ENCODE measurements around the gene MINDY4. TPM values are rescaled to one million over a fixed set of nuclear protein-coding genes. Genes with fewer than 3 reads are reported as not detected.

Gene MINDY4
- total RNA-seq, 1 experiment from 2014 or later, result 1.5 TPM

DNA sequence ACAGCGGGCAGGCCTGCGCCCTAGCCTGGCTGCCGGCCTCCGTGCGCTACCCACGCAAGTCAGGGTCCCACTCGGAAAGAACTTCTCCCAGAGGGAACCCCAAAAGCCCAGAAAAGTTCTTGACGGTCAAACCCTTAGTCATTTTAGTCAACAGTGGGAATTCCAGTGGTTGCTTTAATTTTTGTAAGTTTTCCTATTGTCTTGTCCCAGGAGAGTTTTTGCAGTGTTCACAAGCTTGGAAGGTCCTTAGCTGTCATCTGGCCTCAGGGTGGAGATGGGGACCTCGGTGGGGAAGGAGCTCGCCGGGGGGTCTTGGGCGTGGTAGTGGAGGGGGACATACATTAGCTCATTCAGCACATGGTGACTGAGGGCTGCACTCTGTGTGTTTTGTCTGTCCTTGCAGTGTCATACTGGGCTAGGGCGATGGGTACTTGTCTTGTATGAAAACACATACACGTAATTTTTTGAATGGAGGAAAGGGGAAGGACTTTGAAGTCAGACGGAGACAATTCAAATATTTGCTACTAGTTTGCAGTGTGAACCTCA, 736 bp downstream of the MINDY4 start:
- peaks cover 13% of the 10 kb centered on the region for H4K20me1 ChIP-seq (ENCODE audit: insufficient read depth, low read depth, low read length)
- H3K4me1 ChIP-seq (ENCODE audit: low read length), result peaks cover 13% of the 10 kb centered on the region
- no peak overlapping the region for H3K27ac ChIP-seq (ENCODE audit: low read length)
- no peaks in the 10 kb centered on the region for H3K36me3 ChIP-seq (ENCODE audit: insufficient read depth, low read length)
- peak overlapping the region; percentile 83 for H3K4me2 ChIP-seq (ENCODE audit: low read depth, low read length, poor library complexity, severe bottlenecking)
- peak; percentile 50 for DNase-seq
- no peaks in the 10 kb centered on the region for H3K9me3 ChIP-seq (ENCODE audit: low read length)
- peak overlapping the region; percentile 80; the same call in 1 of the 2 replicates for H2AFZ ChIP-seq (ENCODE audit: low read length)
- no peaks in the 10 kb centered on the region for H3K9me2 ChIP-seq (replicated peaks; ENCODE audit: insufficient read depth, low read length)
- H3K4me3 ChIP-seq (ENCODE audit: low read length), result peak overlapping the region; percentile 79
- H3K27me3 ChIP-seq (ENCODE audit: low read length), result no peaks in the 10 kb centered on the region
- peak overlapping the region; percentile 76 for H3K9ac ChIP-seq (ENCODE audit: low read length)
- H3K79me2 ChIP-seq (ENCODE audit: low read length), result no peaks in the 10 kb centered on the region

GRCh38 chr7:30772984-30773383, 1.8 kb downstream of the MINDY4 start:
- Histone ChIP-seq H3K27ac (ENCODE audit: low read length) (no peak overlapping the region), H3K4me1 (ENCODE audit: low read length) (peaks cover 13% of the 10 kb centered on the region), H3K9ac (ENCODE audit: low read length) (no peak overlapping the region), H3K9me3 (ENCODE audit: low read length) (no peaks in the 10 kb centered on the region), H3K4me2 (ENCODE audit: low read depth, low read length, poor library complexity, severe bottlenecking) (no peak overlapping the region), H3K4me3 (ENCODE audit: low read length) (no peak overlapping the region), H3K9me2 (replicated peaks; ENCODE audit: insufficient read depth, low read length) (no peaks in the 10 kb centered on the region), H4K20me1 (ENCODE audit: insufficient read depth, low read depth, low read length) (peaks cover 13% of the 10 kb centered on the region), H3K79me2 (ENCODE audit: low read length) (no peaks in the 10 kb centered on the region), H3K36me3 (ENCODE audit: insufficient read depth, low read length) (no peaks in the 10 kb centered on the region), H3K27me3 (ENCODE audit: low read length) (no peaks in the 10 kb centered on the region), H2AFZ (ENCODE audit: low read length) (no peak overlapping the region)
- no peak for DNase-seq

- Histone ChIP-seq H3K27me3 (ENCODE audit: low read length) (no peaks in the 10 kb centered on the region), H3K27ac (ENCODE audit: low read length) (no peak overlapping the region), H3K4me3 (ENCODE audit: low read length) (no peak overlapping the region), H3K4me1 (ENCODE audit: low read length) (peaks cover 9% of the 10 kb centered on the region), H3K9me2 (replicated peaks; ENCODE audit: insufficient read depth, low read length) (no peaks in the 10 kb centered on the region), H3K9ac (ENCODE audit: low read length) (no peak overlapping the region), H3K79me2 (ENCODE audit: low read length) (no peaks in the 10 kb centered on the region), H3K4me2 (ENCODE audit: low read depth, low read length, poor library complexity, severe bottlenecking) (no peak overlapping the region), H3K36me3 (ENCODE audit: insufficient read depth, low read length) (no peaks in the 10 kb centered on the region), H4K20me1 (ENCODE audit: insufficient read depth, low read depth, low read length) (peaks cover 13% of the 10 kb centered on the region), H3K9me3 (ENCODE audit: low read length) (no peaks in the 10 kb centered on the region), H2AFZ (ENCODE audit: low read length) (no peak overlapping the region)
- no peak for DNase-seq
Measured at GRCh38 chr7:30775992-30776391, 4.8 kb downstream of the MINDY4 start.

DNA sequence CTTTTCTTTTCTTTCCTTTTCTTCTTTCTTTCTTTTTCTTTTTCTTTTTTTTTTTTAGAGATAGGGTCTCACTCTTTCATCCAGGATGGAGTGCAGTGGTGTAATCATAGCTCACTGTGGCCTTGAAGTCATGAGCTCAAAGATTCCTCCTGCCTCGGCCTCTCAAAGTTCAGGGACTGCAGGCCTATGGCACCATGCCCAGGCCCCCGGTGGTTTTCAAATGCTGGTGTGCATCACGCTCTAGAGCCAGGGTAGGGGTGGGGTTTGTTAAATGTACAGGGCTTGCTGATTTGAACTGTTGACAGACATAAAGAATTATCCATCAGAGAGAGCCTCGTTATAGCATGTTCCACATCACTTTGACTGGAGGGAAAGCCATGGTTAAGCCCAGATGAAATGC, 5.8 kb downstream of the MINDY4 start:
- Histone ChIP-seq H3K9ac (ENCODE audit: low read length) (no peak overlapping the region), H4K20me1 (ENCODE audit: insufficient read depth, low read depth, low read length) (peaks cover 13% of the 10 kb centered on the region), H3K36me3 (ENCODE audit: insufficient read depth, low read length) (no peaks in the 10 kb centered on the region), H2AFZ (ENCODE audit: low read length) (no peak overlapping the region), H3K4me2 (ENCODE audit: low read depth, low read length, poor library complexity, severe bottlenecking) (no peak overlapping the region), H3K79me2 (ENCODE audit: low read length) (no peaks in the 10 kb centered on the region), H3K27me3 (ENCODE audit: low read length) (no peaks in the 10 kb centered on the region), H3K9me3 (ENCODE audit: low read length) (no peaks in the 10 kb centered on the region), H3K27ac (ENCODE audit: low read length) (no peak overlapping the region), H3K9me2 (replicated peaks; ENCODE audit: insufficient read depth, low read length) (no peaks in the 10 kb centered on the region), H3K4me3 (ENCODE audit: low read length) (no peak overlapping the region), H3K4me1 (ENCODE audit: low read length) (peaks cover 4% of the 10 kb centered on the region)
- no peak for DNase-seq

DNA sequence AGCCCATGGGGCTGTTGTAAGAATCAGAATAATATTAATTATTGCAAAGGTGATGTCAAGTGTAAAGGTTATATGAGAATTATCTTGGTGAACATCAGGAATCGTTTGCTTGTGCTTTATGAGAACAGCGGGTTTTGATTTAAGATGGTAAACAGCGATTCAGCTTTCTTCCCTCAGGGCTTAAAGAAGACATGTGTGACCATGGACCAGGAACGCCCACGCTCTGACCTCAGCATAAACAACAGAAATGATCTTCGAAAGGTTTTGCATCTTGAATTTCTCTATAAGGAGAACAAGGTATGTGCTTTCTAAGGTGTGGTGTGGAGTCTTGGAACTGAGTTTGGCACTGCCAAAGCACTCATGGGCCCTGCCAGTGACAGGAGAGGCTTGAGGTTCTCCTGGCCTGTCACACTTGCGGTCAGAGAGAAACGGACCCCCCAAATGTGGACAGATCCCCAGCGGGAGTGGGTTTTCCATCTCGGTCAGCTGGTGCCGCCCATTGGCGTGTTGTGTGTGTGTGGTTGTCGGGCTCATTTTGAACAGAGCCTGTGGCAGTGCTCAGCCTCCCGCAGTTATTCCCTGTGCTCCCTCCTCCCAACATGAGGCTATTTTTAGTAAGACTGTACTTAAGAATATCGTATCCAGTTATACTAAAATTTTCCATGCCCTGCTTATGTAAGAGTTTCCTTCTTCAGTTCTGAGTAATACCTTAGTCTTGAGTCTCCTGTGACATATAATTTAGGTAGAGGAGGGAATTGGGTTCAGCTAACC, 7.2 kb downstream of the MINDY4 start:
- Histone ChIP-seq H2AFZ (ENCODE audit: low read length) (no peak overlapping the region), H3K4me3 (ENCODE audit: low read length) (no peak overlapping the region), H3K9me2 (replicated peaks; ENCODE audit: insufficient read depth, low read length) (no peaks in the 10 kb centered on the region), H3K9me3 (ENCODE audit: low read length) (no peaks in the 10 kb centered on the region), H3K79me2 (ENCODE audit: low read length) (no peaks in the 10 kb centered on the region), H3K36me3 (ENCODE audit: insufficient read depth, low read length) (no peaks in the 10 kb centered on the region), H3K27ac (ENCODE audit: low read length) (no peak overlapping the region), H3K4me1 (ENCODE audit: low read length) (no peaks in the 10 kb centered on the region), H3K4me2 (ENCODE audit: low read depth, low read length, poor library complexity, severe bottlenecking) (no peak overlapping the region), H3K9ac (ENCODE audit: low read length) (no peak overlapping the region), H3K27me3 (ENCODE audit: low read length) (no peaks in the 10 kb centered on the region), H4K20me1 (ENCODE audit: insufficient read depth, low read depth, low read length) (peaks cover 13% of the 10 kb centered on the region)
- DNase-seq, result no peak

DNA sequence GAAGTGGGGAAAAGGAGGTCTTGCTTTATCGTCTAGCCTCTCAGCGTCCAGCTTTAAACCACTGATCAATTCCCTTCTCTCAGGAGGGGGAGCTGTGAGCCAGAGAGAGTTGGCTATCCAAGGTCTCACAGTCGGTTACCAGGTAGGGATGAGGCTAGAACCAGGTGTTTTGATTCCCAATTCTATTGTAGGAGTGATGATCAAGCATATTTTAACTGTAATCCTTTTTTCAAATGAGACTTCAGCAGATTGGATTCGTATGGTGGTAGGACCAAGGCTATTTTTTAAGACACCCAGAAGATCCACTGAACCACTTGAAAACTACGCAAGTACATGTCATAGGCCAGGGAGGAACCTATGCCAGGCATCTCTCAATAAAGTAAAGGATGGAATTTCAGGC, 8.4 kb downstream of the MINDY4 start:
- H3K9me2 ChIP-seq (replicated peaks; ENCODE audit: insufficient read depth, low read length), result no peaks in the 10 kb centered on the region
- H3K36me3 ChIP-seq (ENCODE audit: insufficient read depth, low read length), result no peaks in the 10 kb centered on the region
- no peaks in the 10 kb centered on the region for H3K4me1 ChIP-seq (ENCODE audit: low read length)
- no peaks in the 10 kb centered on the region for H3K79me2 ChIP-seq (ENCODE audit: low read length)
- H3K27ac ChIP-seq (ENCODE audit: low read length), result no peak overlapping the region
- no peak overlapping the region for H2AFZ ChIP-seq (ENCODE audit: low read length)
- H3K9ac ChIP-seq (ENCODE audit: low read length), result no peak overlapping the region
- no peaks in the 10 kb centered on the region for H3K9me3 ChIP-seq (ENCODE audit: low read length)
- H3K27me3 ChIP-seq (ENCODE audit: low read length), result no peaks in the 10 kb centered on the region
- no peak overlapping the region for H3K4me3 ChIP-seq (ENCODE audit: low read length)
- peaks cover 4% of the 10 kb centered on the region; the same call in 1 of the 2 replicates for H4K20me1 ChIP-seq (ENCODE audit: insufficient read depth, low read depth, low read length)
- no peak overlapping the region for H3K4me2 ChIP-seq (ENCODE audit: low read depth, low read length, poor library complexity, severe bottlenecking)
- DNase-seq, result no peak

- no peaks in the 10 kb centered on the region for H3K79me2 ChIP-seq (ENCODE audit: low read length)
- H3K4me2 ChIP-seq (ENCODE audit: low read depth, low read length, poor library complexity, severe bottlenecking), result no peak overlapping the region
- no peak overlapping the region for H3K27ac ChIP-seq (ENCODE audit: low read length)
- no peaks in the 10 kb centered on the region for H3K9me2 ChIP-seq (replicated peaks; ENCODE audit: insufficient read depth, low read length)
- no peaks in the 10 kb centered on the region for H3K36me3 ChIP-seq (ENCODE audit: insufficient read depth, low read length)
- no peaks in the 10 kb centered on the region for H3K9me3 ChIP-seq (ENCODE audit: low read length)
- H4K20me1 ChIP-seq (ENCODE audit: insufficient read depth, low read depth, low read length), result no peaks in the 10 kb centered on the region
- H3K4me1 ChIP-seq (ENCODE audit: low read length), result no peaks in the 10 kb centered on the region
- H2AFZ ChIP-seq (ENCODE audit: low read length), result no peak overlapping the region
- no peak overlapping the region for H3K4me3 ChIP-seq (ENCODE audit: low read length)
- no peaks in the 10 kb centered on the region for H3K27me3 ChIP-seq (ENCODE audit: low read length)
- H3K9ac ChIP-seq (ENCODE audit: low read length), result no peak overlapping the region
- DNase-seq, result no peak
Measured at GRCh38 chr7:30780941-30781340, 9.7 kb downstream of the MINDY4 start.

DNA sequence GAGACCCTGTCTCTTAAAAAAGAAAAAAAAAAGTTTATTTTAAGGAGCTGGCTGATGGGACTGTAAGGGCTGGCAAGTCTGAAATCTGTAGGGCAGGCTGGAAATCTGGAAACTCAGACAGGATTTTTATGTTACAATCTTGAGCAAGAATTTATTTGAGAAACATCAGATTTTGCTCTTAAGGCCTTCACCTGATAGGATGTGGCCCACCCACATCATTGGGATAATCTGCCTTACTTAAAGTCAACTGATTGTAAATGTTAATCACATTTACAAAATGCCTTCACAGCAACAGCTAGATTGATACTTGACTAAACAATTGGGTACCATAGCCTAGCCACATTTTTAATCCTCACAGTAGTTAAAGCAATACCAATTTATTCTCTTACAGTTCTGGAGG, 11.5 kb downstream of the MINDY4 start:
- no peak for DNase-seq
- H3K4me1 ChIP-seq (ENCODE audit: low read length), result no peaks in the 10 kb centered on the region
- H4K20me1 ChIP-seq (ENCODE audit: insufficient read depth, low read depth, low read length), result no peaks in the 10 kb centered on the region
- no peak overlapping the region for H3K9ac ChIP-seq (ENCODE audit: low read length)
- no peak overlapping the region for H3K4me3 ChIP-seq (ENCODE audit: low read length)
- no peaks in the 10 kb centered on the region for H3K36me3 ChIP-seq (ENCODE audit: insufficient read depth, low read length)
- no peak overlapping the region for H3K4me2 ChIP-seq (ENCODE audit: low read depth, low read length, poor library complexity, severe bottlenecking)
- no peaks in the 10 kb centered on the region for H3K79me2 ChIP-seq (ENCODE audit: low read length)
- H3K9me2 ChIP-seq (replicated peaks; ENCODE audit: insufficient read depth, low read length), result no peaks in the 10 kb centered on the region
- no peaks in the 10 kb centered on the region for H3K9me3 ChIP-seq (ENCODE audit: low read length)
- H3K27ac ChIP-seq (ENCODE audit: low read length), result no peak overlapping the region
- H2AFZ ChIP-seq (ENCODE audit: low read length), result no peak overlapping the region
- H3K27me3 ChIP-seq (ENCODE audit: low read length), result no peaks in the 10 kb centered on the region

Measured in Karpas-422 (cell line).